Breast epithelium (tissue), 4 donors: ENCODE measurements around the gene CACNA2D2. TPM values are rescaled to one million over a fixed set of nuclear protein-coding genes. Genes with fewer than 3 reads are reported as not detected.

ENCODE experiments used
- DNase-seq, 2 donors: peaks; one replicate each; pipeline ENCODE4 v3.0.0-alpha.2; 2019; ENCODE audit warnings: low spot score in 2 of 2
- H3K27ac ChIP-seq, 2 donors: fragments of 200-600 bp; sonication (generic) in 1 of 2; one replicate each; pipeline ENCODE4 v1.5.1; 2016 to 2019; ENCODE audit warnings: mild to moderate bottlenecking in 1 of 2
- H3K27me3 ChIP-seq, 2 donors: fragments of 200-600 bp; sonication (generic) in 1 of 2; one replicate each; pipeline versions ENCODE4 v1.5.1 to v1.6.0; 2017 to 2019; ENCODE audit warnings: control low read depth in 1 of 2, mild to moderate bottlenecking in 1 of 2
- H3K36me3 ChIP-seq: fragments of 200-600 bp; one replicate; pipeline ENCODE4 v1.5.1; 2019
- H3K4me1 ChIP-seq, 2 donors: fragments of 200-600 bp; sonication (generic); one replicate each; pipeline ENCODE4 v1.5.1; 2016 to 2019; ENCODE audit warnings: control low read depth in 1 of 2
- H3K4me3 ChIP-seq, 3 donors: fragments of 200-600 bp; sonication (generic); 1 replicate in 2 of 3; 2 replicates in 1 of 3; pipeline ENCODE4 v1.5.1; 2016 to 2019; ENCODE audit warnings: mild to moderate bottlenecking in 3 of 3, moderate library complexity in 2 of 3
- H3K9me3 ChIP-seq, 2 donors: fragments of 200-600 bp; sonication (generic) in 1 of 2; one replicate each; pipeline ENCODE4 v1.5.1; 2016 to 2019; ENCODE audit warnings: control low read depth in 1 of 2
- CTCF ChIP-seq, 3 donors: fragments of 450-650 bp; IDR thresholded peaks; one replicate each; pipeline ENCODE4 v1.5.1; 2016 to 2017; ENCODE audit warnings: antibody characterized with exemption in 3 of 3, mild to moderate bottlenecking in 3 of 3, moderate library complexity in 3 of 3
- POLR2A ChIP-seq: fragments of 450-650 bp; IDR thresholded peaks from one replicate; pipeline ENCODE4 v1.6.1; 2016; ENCODE audit warnings: antibody characterized with exemption, mild to moderate bottlenecking, moderate library complexity
- POLR2AphosphoS5 ChIP-seq, 3 donors: sonication (generic); formaldehyde crosslinking; IDR thresholded peaks; one replicate each; pipeline ENCODE4 v1.6.1; 2017; ENCODE audit warnings: antibody characterized with exemption in 3 of 3
- intact Hi-C: fragments of 100-400 bp; cut with DNase I; formaldehyde crosslinking; loops from one replicate; pipeline ENCODE4 v1.15.1; 2023; ENCODE audit warnings: low total_unique reads
- total RNA-seq, 3 donors: library from RNA; depleted of rRNA; stranded (reverse); fragments of >200 nt; gene quantifications; one replicate each; pipeline ENCODE4 v1.1.0, GENCODE V29; 2016

CACNA2D2 gene
- total RNA-seq, 3 donors from 2014 or later = 0.80 to 2.0 (median 1.5) TPM

DNA sequence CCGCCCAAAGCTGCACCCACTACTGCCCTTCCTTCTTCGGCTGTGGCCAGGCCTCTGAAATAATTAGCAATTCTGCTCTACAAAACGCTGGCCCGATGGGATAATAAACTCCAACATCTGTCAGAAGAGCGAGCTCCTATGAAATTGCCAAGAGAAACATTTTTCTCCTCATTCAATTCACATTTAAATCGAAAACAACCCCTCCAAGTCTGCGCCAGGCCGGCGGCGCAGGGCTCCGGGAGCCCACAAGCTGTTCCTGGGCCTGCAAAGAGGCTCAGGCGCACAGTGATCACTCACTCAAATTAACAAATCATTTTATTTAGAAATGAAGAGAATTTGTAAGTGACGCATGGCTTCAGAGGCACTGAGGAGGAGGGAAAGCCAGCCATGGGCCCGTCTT, 88.8 kb downstream of the CACNA2D2 start:
- H3K27me3 ChIP-seq = no peaks in the 10 kb centered on the region
- intact Hi-C loops = loop anchor here (5.0 kb wide), 1 partner anchor 748 kb away; no protein-coding TSS in a partner anchor
- no peak overlapping the region for H3K27ac ChIP-seq
- no peak for TF ChIP-seq CTCF (IDR thresholded peaks at IDR 0.05)
- DNase-seq = no peak
- H3K36me3 ChIP-seq = no peaks in the 10 kb centered on the region
- H3K4me3 ChIP-seq = no peak overlapping the region
- H3K9me3 ChIP-seq = no peaks in the 10 kb centered on the region
- H3K4me1 ChIP-seq = no peaks in the 10 kb centered on the region

- no peaks in the 10 kb centered on the region for H3K36me3 ChIP-seq
- H3K4me1 ChIP-seq = no peaks in the 10 kb centered on the region
- no peak overlapping the region for H3K27ac ChIP-seq
- H3K4me3 ChIP-seq = no peak overlapping the region
- no peaks in the 10 kb centered on the region for H3K9me3 ChIP-seq
- TF ChIP-seq POLR2A (no peak), CTCF (IDR thresholded peaks at IDR 0.05) (no peak), POLR2AphosphoS5 (IDR thresholded peaks at IDR 0.05) (no peak)
- no peaks in the 10 kb centered on the region for H3K27me3 ChIP-seq
- DNase-seq = no peak
- intact Hi-C loops = no loop called here
Measured at GRCh38 chr3:50412231-50412754, 91.1 kb downstream of the CACNA2D2 start.

- intact Hi-C loops = no loop called here
- H3K4me1 ChIP-seq = no peaks in the 10 kb centered on the region
- H3K36me3 ChIP-seq = no peaks in the 10 kb centered on the region
- no peak overlapping the region for H3K27ac ChIP-seq
- H3K27me3 ChIP-seq = no peaks in the 10 kb centered on the region
- no peak for TF ChIP-seq POLR2AphosphoS5 (IDR thresholded peaks at IDR 0.05)
- TF ChIP-seq POLR2A = no peak
- TF ChIP-seq CTCF (IDR thresholded peaks at IDR 0.05) = no peak
- H3K4me3 ChIP-seq = no peak overlapping the region
- no peak for DNase-seq
- no peaks in the 10 kb centered on the region for H3K9me3 ChIP-seq
Measured at GRCh38 chr3:50411229-50411628, 92.2 kb downstream of the CACNA2D2 start.

DNA sequence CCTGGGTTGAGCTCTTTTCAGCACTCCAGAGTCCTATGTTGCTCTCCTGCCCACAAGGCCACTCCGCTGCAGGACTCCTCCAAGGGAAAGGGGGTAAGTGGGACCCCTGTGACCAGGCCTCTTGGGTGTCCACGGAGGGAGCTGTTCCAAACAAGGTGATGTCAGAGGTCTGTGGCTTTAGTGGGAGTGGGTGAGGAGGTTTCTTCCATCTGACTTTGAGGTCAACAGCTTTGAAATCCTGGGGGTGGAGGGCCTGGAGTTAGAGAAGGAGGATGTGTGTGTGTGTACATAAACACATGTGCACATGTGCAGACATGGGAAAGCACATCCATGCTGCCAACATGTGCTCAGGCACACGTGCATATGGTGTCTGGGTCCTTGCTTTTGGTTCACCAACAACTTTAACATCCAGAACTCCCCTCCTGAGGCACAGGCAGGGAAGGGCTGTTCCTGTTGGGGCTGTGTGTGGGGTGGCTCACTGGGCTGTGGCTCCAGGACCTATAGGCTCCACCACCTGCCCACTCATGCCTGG, 92.8 kb downstream of the CACNA2D2 start:
- Histone ChIP-seq H3K27me3 (no peaks in the 10 kb centered on the region), H3K4me3 (no peak overlapping the region), H3K27ac (no peak overlapping the region), H3K36me3 (no peaks in the 10 kb centered on the region), H3K4me1 (no peaks in the 10 kb centered on the region), H3K9me3 (no peaks in the 10 kb centered on the region)
- intact Hi-C loops = no loop called here
- TF ChIP-seq POLR2A = no peak
- TF ChIP-seq CTCF (IDR thresholded peaks at IDR 0.05) = no peak
- TF ChIP-seq POLR2AphosphoS5 (IDR thresholded peaks at IDR 0.05) = no peak
- no peak for DNase-seq

GRCh38 chr3:50410185-50410584, 93.2 kb downstream of the CACNA2D2 start:
- intact Hi-C loops = no loop called here
- Histone ChIP-seq H3K27me3 (no peaks in the 10 kb centered on the region), H3K27ac (no peak overlapping the region), H3K4me3 (no peak overlapping the region), H3K36me3 (no peaks in the 10 kb centered on the region), H3K9me3 (no peaks in the 10 kb centered on the region), H3K4me1 (no peaks in the 10 kb centered on the region)
- TF ChIP-seq CTCF (IDR thresholded peaks at IDR 0.05) (no peak), POLR2AphosphoS5 (IDR thresholded peaks at IDR 0.05) (no peak), POLR2A (no peak)
- no peak for DNase-seq
